Lower lobe of right lung (tissue), 2 donors: ENCODE data around the gene KCNK10. TPM values are rescaled to one million over a fixed set of nuclear protein-coding genes. Genes with fewer than 3 reads are reported as not detected.
A peak's percentile ranks its signal among the peaks of the same experiment; 100 is the strongest.

ENCODE experiments used
- ATAC-seq, 2 donors: fragments of 200-7000 bp; cut with Tn5 transposase; one replicate each; pipeline ENCODE4 v1.9.1; 2020 to 2022; ENCODE audit warnings: mild to moderate bottlenecking in 2 of 2, moderate library complexity in 2 of 2
- DNase-seq: peaks from one replicate; pipeline ENCODE4 v3.0.0-alpha.2; 2020
- H3K27ac ChIP-seq: fragments of 200-600 bp; one replicate; pipeline ENCODE4 v1.8.0; 2022
- H3K27me3 ChIP-seq: fragments of 200-600 bp; one replicate; pipeline ENCODE4 v1.8.0; 2022; ENCODE audit warnings: low read depth
- H3K36me3 ChIP-seq: fragments of 200-600 bp; one replicate; pipeline ENCODE4 v1.8.0; 2022; ENCODE audit warnings: mild to moderate bottlenecking
- H3K4me1 ChIP-seq: fragments of 200-600 bp; one replicate; pipeline ENCODE4 v1.8.0; 2022
- H3K4me3 ChIP-seq: fragments of 200-600 bp; one replicate; pipeline ENCODE4 v1.8.0; 2022; ENCODE audit warnings: mild to moderate bottlenecking
- H3K9me3 ChIP-seq: fragments of 200-600 bp; one replicate; pipeline ENCODE4 v1.8.0; 2022
- intact Hi-C: fragments of 100-400 bp; cut with DNase I; formaldehyde crosslinking; loops from one replicate; pipeline ENCODE4 v1.11.0; 2022
- total RNA-seq: library from RNA; stranded (reverse); fragmentation: NEBNext Ultra II Directional; extraction: Animal tissue kit (Norgen Biotek cat#: 25700); gene quantifications from one replicate; pipeline ENCODE4 v1.2.1, GENCODE V29; 2021
- TF ChIP-seq, protein P1 (sequence below): fragments of 200-600 bp; IDR thresholded peaks from one replicate; pipeline ENCODE4 v1.8.0; 2022; ENCODE audit warnings: antibody characterized with exemption, mild to moderate bottlenecking
- donor health status: DM: no; HTN: yes; CAD: no; lungs with severe emphysema.

The KCNK10 gene
- total RNA-seq, 1 donor from 2014 or later: not detected

DNA sequence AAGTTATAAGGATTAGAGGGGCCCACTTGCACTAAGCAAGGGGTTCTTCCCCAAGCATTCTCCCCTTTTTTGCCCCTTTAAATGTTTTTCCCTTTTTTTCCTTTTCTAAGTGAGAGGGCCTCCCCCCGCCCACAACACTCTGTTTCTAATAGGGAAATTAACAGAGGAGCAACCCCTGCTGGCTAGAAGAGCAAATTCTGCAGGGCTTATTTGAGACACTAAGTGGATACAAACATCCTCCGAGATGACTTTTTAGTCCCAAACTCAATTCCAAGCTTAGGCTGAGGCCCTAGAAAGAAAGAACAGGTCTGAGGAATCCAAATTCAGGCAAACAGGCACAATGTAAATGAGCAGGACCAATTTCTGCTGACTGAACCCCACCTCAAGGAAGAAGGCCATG is 179.3 kb downstream of the KCNK10 start:
- H3K27ac ChIP-seq: no peak overlapping the region

DNA sequence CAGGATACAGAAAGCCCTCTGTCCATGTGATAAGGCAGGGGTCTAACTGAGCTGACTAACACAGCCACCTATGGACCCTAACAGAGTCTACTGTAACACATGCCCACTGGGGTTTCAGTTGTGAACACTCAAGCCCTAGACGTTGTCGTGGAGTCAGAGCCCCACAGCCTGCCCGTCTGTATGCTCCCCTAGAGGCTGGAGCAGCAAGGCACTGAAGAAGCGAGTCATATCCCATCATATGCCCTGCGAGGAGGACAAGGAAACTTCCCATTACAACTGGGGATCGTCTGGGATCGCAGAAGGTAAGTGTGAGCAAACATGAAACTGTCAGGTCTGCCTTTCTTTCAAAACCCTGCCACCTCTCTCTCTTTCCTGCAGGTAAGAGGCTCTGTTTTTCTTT is 180.1 kb downstream of the KCNK10 start:
- ATAC-seq: no peak
- intact Hi-C loops: no loop called here

More for the DNA sequence above, 179.3 kb downstream of the KCNK10 start:
- H3K4me1 ChIP-seq: no peaks in the 10 kb centered on the region
- no peaks in the 10 kb centered on the region for H3K9me3 ChIP-seq
- ATAC-seq: no peak
- TF ChIP-seq, protein P1, sequence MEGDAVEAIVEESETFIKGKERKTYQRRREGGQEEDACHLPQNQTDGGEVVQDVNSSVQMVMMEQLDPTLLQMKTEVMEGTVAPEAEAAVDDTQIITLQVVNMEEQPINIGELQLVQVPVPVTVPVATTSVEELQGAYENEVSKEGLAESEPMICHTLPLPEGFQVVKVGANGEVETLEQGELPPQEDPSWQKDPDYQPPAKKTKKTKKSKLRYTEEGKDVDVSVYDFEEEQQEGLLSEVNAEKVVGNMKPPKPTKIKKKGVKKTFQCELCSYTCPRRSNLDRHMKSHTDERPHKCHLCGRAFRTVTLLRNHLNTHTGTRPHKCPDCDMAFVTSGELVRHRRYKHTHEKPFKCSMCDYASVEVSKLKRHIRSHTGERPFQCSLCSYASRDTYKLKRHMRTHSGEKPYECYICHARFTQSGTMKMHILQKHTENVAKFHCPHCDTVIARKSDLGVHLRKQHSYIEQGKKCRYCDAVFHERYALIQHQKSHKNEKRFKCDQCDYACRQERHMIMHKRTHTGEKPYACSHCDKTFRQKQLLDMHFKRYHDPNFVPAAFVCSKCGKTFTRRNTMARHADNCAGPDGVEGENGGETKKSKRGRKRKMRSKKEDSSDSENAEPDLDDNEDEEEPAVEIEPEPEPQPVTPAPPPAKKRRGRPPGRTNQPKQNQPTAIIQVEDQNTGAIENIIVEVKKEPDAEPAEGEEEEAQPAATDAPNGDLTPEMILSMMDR: no peak
- intact Hi-C loops: no loop called here
- DNase-seq: no peak
- H3K4me3 ChIP-seq: no peak overlapping the region
- no peaks in the 10 kb centered on the region for H3K36me3 ChIP-seq
- peaks cover 3% of the 10 kb centered on the region for H3K27me3 ChIP-seq

DNA sequence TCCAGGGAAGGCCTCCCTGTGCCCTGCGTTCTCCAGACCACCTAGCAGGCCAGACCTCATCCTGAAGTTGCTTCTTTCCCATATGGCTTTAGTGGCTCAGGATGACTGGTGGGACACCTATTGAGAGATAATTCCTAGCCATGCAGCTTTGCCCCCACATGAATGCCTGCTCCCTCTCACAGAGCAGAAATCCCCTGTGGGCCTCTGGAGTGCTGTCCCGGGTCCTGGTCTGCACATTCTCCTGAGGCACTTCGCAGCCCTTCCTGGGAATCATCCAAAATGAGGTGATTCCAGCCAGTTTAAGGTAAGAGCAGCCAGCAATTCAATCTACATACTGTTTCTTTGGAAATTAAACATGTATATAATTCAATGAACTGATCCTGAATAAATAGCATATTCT is 182.2 kb downstream of the KCNK10 start:
- ATAC-seq (no peak), DNase-seq (no peak)
- intact Hi-C loops: no loop called here
- no peaks in the 10 kb centered on the region for H3K4me1 ChIP-seq
- peaks cover 3% of the 10 kb centered on the region for H3K27me3 ChIP-seq
- H3K4me3 ChIP-seq: no peak overlapping the region
- H3K9me3 ChIP-seq: no peaks in the 10 kb centered on the region
- TF ChIP-seq, protein P1: no peak
- no peaks in the 10 kb centered on the region for H3K36me3 ChIP-seq
- no peak overlapping the region for H3K27ac ChIP-seq

More for the DNA sequence above, 180.1 kb downstream of the KCNK10 start:
- Histone ChIP-seq H3K4me3 (no peak overlapping the region), H3K9me3 (no peaks in the 10 kb centered on the region), H3K36me3 (no peaks in the 10 kb centered on the region), H3K4me1 (no peaks in the 10 kb centered on the region), H3K27me3 (peaks cover 3% of the 10 kb centered on the region), H3K27ac (no peak overlapping the region)
- no peak for DNase-seq
- TF ChIP-seq, protein P1: no peak

DNA sequence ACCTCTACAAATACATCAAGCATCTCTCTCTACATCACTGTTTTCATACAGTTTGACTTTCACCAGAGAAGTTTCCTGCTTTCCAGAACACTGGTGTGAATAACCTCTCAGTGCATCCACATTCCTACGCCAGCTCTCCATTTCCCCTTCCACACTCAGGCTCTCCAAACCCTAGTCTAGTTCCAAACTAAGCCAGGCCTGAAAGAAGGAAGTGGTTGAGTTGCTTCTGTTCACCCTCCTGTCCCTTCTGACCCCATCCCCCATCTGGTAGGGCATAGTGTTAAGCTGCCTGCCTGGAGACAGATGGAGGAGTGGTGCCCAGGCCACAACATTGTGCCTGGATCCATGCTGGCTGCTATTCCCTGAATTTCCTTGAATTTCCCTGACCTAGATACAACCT is 185.7 kb downstream of the KCNK10 start:
- Histone ChIP-seq H3K9me3 (no peaks in the 10 kb centered on the region), H3K27ac (no peak overlapping the region), H3K36me3 (no peaks in the 10 kb centered on the region), H3K4me1 (no peaks in the 10 kb centered on the region), H3K4me3 (no peak overlapping the region), H3K27me3 (peaks cover 3% of the 10 kb centered on the region)
- no peak for DNase-seq
- TF ChIP-seq, protein P1: no peak
- intact Hi-C loops: no loop called here
- peak; percentile 11 to 46 for ATAC-seq

Other genes with a start within 250 kb of the KCNK10 start
- gene SPATA7, start 62.4 kb upstream of the KCNK10 start, total RNA-seq: 12.4 TPM
- gene PTPN21, start 231.7 kb upstream of the KCNK10 start, total RNA-seq: 47.6 TPM
- gene ZC3H14, start 239.8 kb upstream of the KCNK10 start, total RNA-seq: 67.3 TPM